Measurements from ENCODE around the gene ELMO1.

The ELMO1 gene

DNA sequence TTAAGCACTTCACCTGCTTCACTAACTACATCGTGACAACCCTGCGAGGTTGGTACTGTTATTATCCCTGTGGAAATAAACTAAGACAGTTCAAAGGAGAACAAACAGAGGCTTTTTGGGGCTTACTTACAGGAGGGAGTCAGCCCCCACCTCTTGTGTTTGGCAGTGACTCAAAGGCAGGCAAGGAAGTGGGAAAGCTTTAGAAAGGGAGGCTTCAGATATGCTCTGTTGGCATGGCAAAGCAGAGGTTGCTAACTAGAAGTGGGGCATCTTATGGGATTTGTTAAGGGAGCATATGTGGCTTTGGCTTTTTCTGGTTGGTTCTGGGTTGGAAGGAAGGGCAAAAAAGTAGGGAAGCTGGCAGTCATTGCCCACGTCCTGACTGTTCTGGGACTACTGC is 639.6 kb downstream of the ELMO1 start:
- TF ChIP-seq, protein P1, sequence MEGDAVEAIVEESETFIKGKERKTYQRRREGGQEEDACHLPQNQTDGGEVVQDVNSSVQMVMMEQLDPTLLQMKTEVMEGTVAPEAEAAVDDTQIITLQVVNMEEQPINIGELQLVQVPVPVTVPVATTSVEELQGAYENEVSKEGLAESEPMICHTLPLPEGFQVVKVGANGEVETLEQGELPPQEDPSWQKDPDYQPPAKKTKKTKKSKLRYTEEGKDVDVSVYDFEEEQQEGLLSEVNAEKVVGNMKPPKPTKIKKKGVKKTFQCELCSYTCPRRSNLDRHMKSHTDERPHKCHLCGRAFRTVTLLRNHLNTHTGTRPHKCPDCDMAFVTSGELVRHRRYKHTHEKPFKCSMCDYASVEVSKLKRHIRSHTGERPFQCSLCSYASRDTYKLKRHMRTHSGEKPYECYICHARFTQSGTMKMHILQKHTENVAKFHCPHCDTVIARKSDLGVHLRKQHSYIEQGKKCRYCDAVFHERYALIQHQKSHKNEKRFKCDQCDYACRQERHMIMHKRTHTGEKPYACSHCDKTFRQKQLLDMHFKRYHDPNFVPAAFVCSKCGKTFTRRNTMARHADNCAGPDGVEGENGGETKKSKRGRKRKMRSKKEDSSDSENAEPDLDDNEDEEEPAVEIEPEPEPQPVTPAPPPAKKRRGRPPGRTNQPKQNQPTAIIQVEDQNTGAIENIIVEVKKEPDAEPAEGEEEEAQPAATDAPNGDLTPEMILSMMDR (conservative IDR thresholded peaks at IDR 0.05; ENCODE audit: low read length) = no peak
- no peak for DNase-seq (ENCODE audit: low read depth)
- H3K4me3 ChIP-seq (ENCODE audit: low read length) = no peak overlapping the region

DNA sequence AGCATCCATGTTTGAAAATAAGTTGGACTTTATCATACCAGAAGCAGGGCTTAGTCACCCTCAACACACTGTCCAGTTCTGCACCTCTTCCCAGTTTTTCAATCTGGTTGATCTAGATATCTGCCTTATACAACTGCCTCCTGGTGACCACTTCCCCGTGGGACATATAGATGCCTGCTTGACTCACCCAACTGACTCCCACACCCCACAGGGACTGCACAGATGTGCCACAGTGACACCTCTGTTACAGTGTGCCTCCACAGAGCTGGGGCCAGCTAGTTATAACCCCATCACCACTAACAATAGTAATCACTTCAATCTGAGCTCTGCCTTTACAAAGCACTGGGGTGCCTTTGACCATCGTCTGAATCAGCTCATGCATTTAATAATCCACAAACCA is 641.8 kb downstream of the ELMO1 start:
- no peak overlapping the region for H3K4me3 ChIP-seq (ENCODE audit: low read length)
- no peak for DNase-seq (ENCODE audit: low read depth)
- TF ChIP-seq, protein P1 (conservative IDR thresholded peaks at IDR 0.05; ENCODE audit: low read length) = no peak

Data from AG10803 (cell line).